Measurements from ENCODE around the gene METTL24. TPM values are rescaled to one million over a fixed set of nuclear protein-coding genes. Genes with fewer than 3 reads are reported as not detected.

METTL24 gene
- total RNA-seq, 1 donor = 0.09 TPM

GRCh38 chr6:110319843-110320242, 38.3 kb downstream of the METTL24 start:
- DNase-seq (ENCODE audit: low read depth) = no peak
- H3K4me3 ChIP-seq (ENCODE audit: low read depth, low read length) = no peak overlapping the region
- no peak for TF ChIP-seq CTCF (IDR thresholded peaks at IDR 0.05; ENCODE audit: insufficient read depth, low read length)

- no peak for TF ChIP-seq CTCF (IDR thresholded peaks at IDR 0.05; ENCODE audit: insufficient read depth, low read length)
- no peak for DNase-seq (ENCODE audit: low read depth)
- H3K4me3 ChIP-seq (ENCODE audit: low read depth, low read length) = no peak overlapping the region
Measured at GRCh38 chr6:110319381-110319780, 38.8 kb downstream of the METTL24 start.

DNA sequence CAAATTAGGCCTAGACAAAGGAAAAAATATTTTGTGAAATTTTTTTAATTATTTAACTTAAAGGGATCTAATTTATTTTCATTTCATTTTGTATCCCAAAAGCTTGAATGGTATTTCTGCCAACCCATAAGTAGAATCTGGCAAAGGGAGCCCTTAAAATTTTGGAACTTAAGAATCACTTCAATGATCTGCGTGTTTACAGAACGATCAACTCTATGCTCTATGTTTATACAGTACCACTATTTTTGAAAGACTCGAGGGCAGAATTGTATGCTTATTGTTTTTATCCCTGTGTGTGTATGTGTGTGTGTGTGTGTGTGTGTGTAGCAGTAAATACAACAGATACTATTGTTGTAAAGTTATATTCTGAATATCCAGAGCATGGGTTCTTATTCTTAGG, 39.2 kb downstream of the METTL24 start:
- TF ChIP-seq CTCF (IDR thresholded peaks at IDR 0.05; ENCODE audit: insufficient read depth, low read length) = no peak
- no peak for DNase-seq (ENCODE audit: low read depth)
- H3K4me3 ChIP-seq (ENCODE audit: low read depth, low read length) = no peak overlapping the region

DNA sequence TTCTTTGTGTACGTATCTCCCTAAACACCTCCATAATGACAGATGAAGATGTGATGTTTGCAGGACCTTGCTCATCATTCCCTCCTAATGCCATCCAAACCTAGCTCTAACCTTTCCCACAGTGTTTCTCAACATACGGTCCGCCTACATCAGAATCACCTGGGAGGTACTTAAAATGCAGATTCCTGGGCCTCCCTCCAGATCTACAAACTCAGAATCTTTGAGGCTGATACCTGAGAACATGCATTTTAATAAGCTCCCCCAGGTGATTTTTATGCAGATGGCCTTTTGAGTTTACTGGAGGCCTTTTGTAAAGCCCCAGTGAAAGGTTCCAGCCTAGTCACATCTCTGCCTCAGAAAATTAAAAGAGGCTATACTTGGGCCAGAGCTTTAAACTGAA, 40.5 kb downstream of the METTL24 start:
- DNase-seq (ENCODE audit: low read depth) = no peak
- no peak for TF ChIP-seq CTCF (IDR thresholded peaks at IDR 0.05; ENCODE audit: insufficient read depth, low read length)

GRCh38 chr6:110317189-110317588, 41.0 kb downstream of the METTL24 start:
- no peak overlapping the region for H3K4me3 ChIP-seq (ENCODE audit: low read depth, low read length)
- no peak for DNase-seq (ENCODE audit: low read depth)

More for the DNA sequence above, 40.5 kb downstream of the METTL24 start:
- no peak overlapping the region for H3K4me3 ChIP-seq (ENCODE audit: low read depth, low read length)

DNA sequence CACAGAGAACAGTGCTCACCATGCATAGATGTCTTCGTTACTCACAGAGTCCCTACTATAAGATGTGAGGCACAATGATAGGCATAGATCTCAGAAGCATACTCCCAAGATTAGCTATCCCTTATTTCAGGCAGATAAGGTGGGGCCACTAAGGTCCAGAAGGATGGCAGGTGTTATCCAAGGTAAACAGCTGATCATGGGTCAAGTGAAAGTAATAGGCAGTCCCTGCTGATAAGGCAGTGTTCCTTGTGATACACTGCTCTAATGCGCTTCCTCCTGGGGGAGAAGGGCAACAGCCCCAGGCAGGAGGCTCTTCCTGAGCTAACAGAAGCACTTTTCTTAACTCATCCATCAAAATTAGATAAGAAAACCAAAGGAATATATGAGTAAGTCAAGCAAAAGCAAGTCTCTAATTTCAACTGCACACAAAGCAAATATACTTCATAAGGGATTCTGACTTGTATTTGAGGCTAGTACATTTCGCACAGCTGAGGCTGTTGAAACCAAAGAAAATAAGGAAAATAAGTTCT, 42.2 kb downstream of the METTL24 start:
- TF ChIP-seq CTCF (IDR thresholded peaks at IDR 0.05; ENCODE audit: insufficient read depth, low read length) = no peak
- H3K4me3 ChIP-seq (ENCODE audit: low read depth, low read length) = no peak overlapping the region
- DNase-seq (ENCODE audit: low read depth) = no peak

More at GRCh38 chr6:110317189-110317588, 41.0 kb downstream of the METTL24 start:
- TF ChIP-seq CTCF (IDR thresholded peaks at IDR 0.05; ENCODE audit: insufficient read depth, low read length) = no peak

Measured in fibroblast of the aortic adventitia (primary cell).